Adrenal gland (tissue), 5 donors: Measurements from ENCODE around the gene SOD1.

Experiments
- POLR2A ChIP-seq, 2 donors: fragments of 450-650 bp; IDR thresholded peaks; one replicate each; pipeline ENCODE4 v1.6.1; 2017; ENCODE audit warnings: antibody characterized with exemption in 2 of 2, mild to moderate bottlenecking in 2 of 2, moderate library complexity in 1 of 2
- TF ChIP-seq, protein P1 (sequence below), 6 experiments: fragments of 450-650 bp in 4 of 6; fragments of 200-600 bp in 2 of 6; sonication (generic) in 1 of 6; IDR thresholded peaks; 1 replicate in 5 of 6; 2 replicates in 1 of 6; pipeline versions ENCODE4 v1.5.1 to v1.8.0; 2016 to 2021; ENCODE audit warnings: antibody characterized with exemption in 6 of 6, mild to moderate bottlenecking in 2 of 6, moderate library complexity in 1 of 6
- donor health status: DM: no; HTN: no; CAD: no.

DNA sequence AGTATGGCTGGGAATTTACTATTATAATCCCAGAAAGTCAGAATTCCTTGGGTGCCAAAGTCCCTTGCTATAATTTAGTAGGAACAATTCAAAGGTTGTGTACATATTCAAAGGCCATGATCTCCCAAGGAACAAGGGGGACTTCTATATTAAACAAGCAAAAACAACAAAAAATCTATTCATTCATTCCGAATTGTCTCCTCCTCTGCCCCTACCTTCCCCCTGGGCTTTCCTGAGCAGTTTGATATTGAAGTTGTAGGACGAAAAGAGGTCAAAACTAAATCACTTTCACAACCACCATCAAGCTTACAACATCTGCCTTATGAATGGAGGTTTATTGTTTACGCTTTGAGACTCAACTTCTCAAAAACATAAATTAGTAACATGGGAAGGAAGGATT, 35.3 kb upstream of the SOD1 start:
- TF ChIP-seq POLR2A (IDR thresholded peaks at IDR 0.05), result no peak
- TF ChIP-seq, protein P1, sequence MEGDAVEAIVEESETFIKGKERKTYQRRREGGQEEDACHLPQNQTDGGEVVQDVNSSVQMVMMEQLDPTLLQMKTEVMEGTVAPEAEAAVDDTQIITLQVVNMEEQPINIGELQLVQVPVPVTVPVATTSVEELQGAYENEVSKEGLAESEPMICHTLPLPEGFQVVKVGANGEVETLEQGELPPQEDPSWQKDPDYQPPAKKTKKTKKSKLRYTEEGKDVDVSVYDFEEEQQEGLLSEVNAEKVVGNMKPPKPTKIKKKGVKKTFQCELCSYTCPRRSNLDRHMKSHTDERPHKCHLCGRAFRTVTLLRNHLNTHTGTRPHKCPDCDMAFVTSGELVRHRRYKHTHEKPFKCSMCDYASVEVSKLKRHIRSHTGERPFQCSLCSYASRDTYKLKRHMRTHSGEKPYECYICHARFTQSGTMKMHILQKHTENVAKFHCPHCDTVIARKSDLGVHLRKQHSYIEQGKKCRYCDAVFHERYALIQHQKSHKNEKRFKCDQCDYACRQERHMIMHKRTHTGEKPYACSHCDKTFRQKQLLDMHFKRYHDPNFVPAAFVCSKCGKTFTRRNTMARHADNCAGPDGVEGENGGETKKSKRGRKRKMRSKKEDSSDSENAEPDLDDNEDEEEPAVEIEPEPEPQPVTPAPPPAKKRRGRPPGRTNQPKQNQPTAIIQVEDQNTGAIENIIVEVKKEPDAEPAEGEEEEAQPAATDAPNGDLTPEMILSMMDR (IDR thresholded peaks at IDR 0.05), result no peak
